PFSK-1 (cell line): ENCODE data around the gene UCKL1.

Experiments used
- FOXP2 ChIP-seq: optimal IDR thresholded peaks from 2 replicates; pipeline ENCODE3; 2011; ENCODE audit warnings: borderline replicate concordance, control low read depth, inconsistent platforms; ENCODE audit not compliant: insufficient read depth; ENCODE audit errors: extremely low read length, extremely low read depth
- POLR2AphosphoS5 ChIP-seq: IDR thresholded peaks from 2 replicates; pipeline ENCODE4 v1.6.1; 2012; ENCODE audit warnings: low read depth, mild to moderate bottlenecking, control low read depth, low read length, moderate library complexity
- REST ChIP-seq, 2 experiments: IDR thresholded peaks; 2 replicates each; pipeline versions ENCODE4 v1.6.1 to v1.8.0; 2011 to 2012; ENCODE audit warnings: low read depth in 2 of 2, low read length in 2 of 2, control low read depth in 1 of 2, inconsistent platforms in 1 of 2, mild to moderate bottlenecking in 1 of 2, moderate library complexity in 1 of 2; ENCODE audit not compliant: insufficient read depth in 1 of 2
- SIN3A ChIP-seq: IDR thresholded peaks from 2 replicates; pipeline ENCODE4 v1.6.1; 2012; ENCODE audit warnings: mild to moderate bottlenecking, low read length, moderate library complexity, borderline replicate concordance; ENCODE audit not compliant: insufficient read depth
- TAF1 ChIP-seq: IDR thresholded peaks from 2 replicates; pipeline ENCODE4 v1.6.1; 2012; ENCODE audit warnings: low read length, control low read depth, borderline replicate concordance; ENCODE audit not compliant: insufficient read depth

Gene UCKL1

GRCh38 chr20:63929071-63929470, 27.1 kb downstream of the UCKL1 start:
- no peak for TF ChIP-seq FOXP2
- no peak for TF ChIP-seq TAF1
- no peak for TF ChIP-seq POLR2AphosphoS5
- no peak for TF ChIP-seq SIN3A
- TF ChIP-seq REST (IDR thresholded peaks at IDR 0.05; ENCODE audit: insufficient read depth in 1 of 2, low read depth in 2 of 2, low read length in 2 of 2) = no peak

GRCh38 chr20:63926298-63926697, 29.9 kb downstream of the UCKL1 start:
- no peak for TF ChIP-seq REST (IDR thresholded peaks at IDR 0.05; ENCODE audit: insufficient read depth in 1 of 2, low read depth in 2 of 2, low read length in 2 of 2)
- no peak for TF ChIP-seq SIN3A
- no peak for TF ChIP-seq FOXP2

GRCh38 chr20:63924241-63924640, 32.0 kb downstream of the UCKL1 start:
- TF ChIP-seq SIN3A = no peak
- no peak for TF ChIP-seq REST (IDR thresholded peaks at IDR 0.05; ENCODE audit: insufficient read depth in 1 of 2, low read depth in 2 of 2, low read length in 2 of 2)
- no peak for TF ChIP-seq TAF1
- TF ChIP-seq POLR2AphosphoS5 = no peak
- TF ChIP-seq FOXP2 = no peak

GRCh38 chr20:63923651-63924050, 32.6 kb downstream of the UCKL1 start:
- TF ChIP-seq TAF1 (no peak), FOXP2 (no peak), REST (IDR thresholded peaks at IDR 0.05; ENCODE audit: insufficient read depth in 1 of 2, low read depth in 2 of 2, low read length in 2 of 2) (no peak), POLR2AphosphoS5 (no peak), SIN3A (no peak)

- TF ChIP-seq SIN3A = no peak
- no peak for TF ChIP-seq FOXP2
- TF ChIP-seq TAF1 = no peak
Measured at GRCh38 chr20:63920226-63920625, 36.0 kb downstream of the UCKL1 start.

GRCh38 chr20:63919130-63919529, 37.1 kb downstream of the UCKL1 start:
- TF ChIP-seq TAF1 = no peak
- TF ChIP-seq SIN3A = no peak
- no peak for TF ChIP-seq FOXP2
